ENCODE data around the gene MSH5. TPM values are rescaled to one million over a fixed set of nuclear protein-coding genes. Genes with fewer than 3 reads are reported as not detected.
A peak's percentile ranks its signal among the peaks of the same experiment; 100 is the strongest.

Gene MSH5
- total and polyA plus RNA-seq, 9 of the 15 experiments (the other 6 are each of a cell fraction or from before 2014, with no cell fraction given), result 12.5 to 104 (median 46.6) TPM

DNA sequence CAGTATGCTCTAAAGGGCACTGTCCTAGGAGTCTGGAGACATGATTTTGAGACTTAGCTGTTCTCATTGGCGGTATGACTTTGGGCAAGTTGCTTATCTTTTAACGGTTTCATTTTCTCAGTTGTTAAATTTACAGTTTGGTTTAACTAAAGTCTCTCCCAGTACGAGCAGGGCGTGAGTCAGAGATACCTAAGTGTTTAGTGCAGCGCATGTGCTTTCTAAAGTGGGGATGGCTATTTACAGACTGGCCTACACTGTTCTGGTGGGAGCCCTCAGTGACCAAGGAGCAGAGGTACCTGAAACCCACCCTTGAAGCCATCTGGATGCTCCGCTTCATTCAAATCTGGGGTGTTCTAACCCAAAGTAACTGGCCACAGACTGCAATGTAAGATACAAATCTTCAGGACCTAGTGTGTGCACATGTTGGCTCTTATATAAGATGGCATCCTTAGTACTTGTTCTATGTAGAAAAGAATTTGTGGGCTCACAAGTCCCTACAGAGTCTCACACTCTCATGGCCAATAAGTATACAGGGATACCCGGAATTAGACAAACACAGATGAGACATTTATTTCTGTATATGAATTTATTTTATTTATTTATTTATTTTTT is 10.7 kb downstream of the MSH5 start (continued):
- TF ChIP-seq MIER1 (IDR thresholded peaks at IDR 0.05; ENCODE audit: low read depth), result no peak
- no peak for TF ChIP-seq HDAC1 (IDR thresholded peaks at IDR 0.05)
- TF ChIP-seq FOXJ3 (CRISPR knock-in tag; IDR thresholded peaks at IDR 0.05), result no peak
- TF ChIP-seq MTA3 (IDR thresholded peaks at IDR 0.05; ENCODE audit: borderline replicate concordance), result peak; percentile 56; the same call in 1 of the 2 replicates
- TF ChIP-seq DMBX1 (CRISPR knock-in tag; IDR thresholded peaks at IDR 0.05; ENCODE audit: borderline replicate concordance), result 0 out of 2 replicates have a peak, but pooled peaks have one; percentile 41
- TF ChIP-seq, protein P1, sequence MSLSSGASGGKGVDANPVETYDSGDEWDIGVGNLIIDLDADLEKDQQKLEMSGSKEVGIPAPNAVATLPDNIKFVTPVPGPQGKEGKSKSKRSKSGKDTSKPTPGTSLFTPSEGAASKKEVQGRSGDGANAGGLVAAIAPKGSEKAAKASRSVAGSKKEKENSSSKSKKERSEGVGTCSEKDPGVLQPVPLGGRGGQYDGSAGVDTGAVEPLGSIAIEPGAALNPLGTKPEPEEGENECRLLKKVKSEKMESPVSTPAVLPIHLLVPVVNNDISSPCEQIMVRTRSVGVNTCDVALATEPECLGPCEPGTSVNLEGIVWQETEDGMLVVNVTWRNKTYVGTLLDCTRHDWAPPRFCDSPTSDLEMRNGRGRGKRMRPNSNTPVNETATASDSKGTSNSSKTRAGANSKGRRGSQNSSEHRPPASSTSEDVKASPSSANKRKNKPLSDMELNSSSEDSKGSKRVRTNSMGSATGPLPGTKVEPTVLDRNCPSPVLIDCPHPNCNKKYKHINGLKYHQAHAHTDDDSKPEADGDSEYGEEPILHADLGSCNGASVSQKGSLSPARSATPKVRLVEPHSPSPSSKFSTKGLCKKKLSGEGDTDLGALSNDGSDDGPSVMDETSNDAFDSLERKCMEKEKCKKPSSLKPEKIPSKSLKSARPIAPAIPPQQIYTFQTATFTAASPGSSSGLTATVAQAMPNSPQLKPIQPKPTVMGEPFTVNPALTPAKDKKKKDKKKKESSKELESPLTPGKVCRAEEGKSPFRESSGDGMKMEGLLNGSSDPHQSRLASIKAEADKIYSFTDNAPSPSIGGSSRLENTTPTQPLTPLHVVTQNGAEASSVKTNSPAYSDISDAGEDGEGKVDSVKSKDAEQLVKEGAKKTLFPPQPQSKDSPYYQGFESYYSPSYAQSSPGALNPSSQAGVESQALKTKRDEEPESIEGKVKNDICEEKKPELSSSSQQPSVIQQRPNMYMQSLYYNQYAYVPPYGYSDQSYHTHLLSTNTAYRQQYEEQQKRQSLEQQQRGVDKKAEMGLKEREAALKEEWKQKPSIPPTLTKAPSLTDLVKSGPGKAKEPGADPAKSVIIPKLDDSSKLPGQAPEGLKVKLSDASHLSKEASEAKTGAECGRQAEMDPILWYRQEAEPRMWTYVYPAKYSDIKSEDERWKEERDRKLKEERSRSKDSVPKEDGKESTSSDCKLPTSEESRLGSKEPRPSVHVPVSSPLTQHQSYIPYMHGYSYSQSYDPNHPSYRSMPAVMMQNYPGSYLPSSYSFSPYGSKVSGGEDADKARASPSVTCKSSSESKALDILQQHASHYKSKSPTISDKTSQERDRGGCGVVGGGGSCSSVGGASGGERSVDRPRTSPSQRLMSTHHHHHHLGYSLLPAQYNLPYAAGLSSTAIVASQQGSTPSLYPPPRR (CRISPR knock-in tag; IDR thresholded peaks at IDR 0.05; ENCODE audit: borderline replicate concordance), result no peak
- TF ChIP-seq JUND (IDR thresholded peaks at IDR 0.05; ENCODE audit: borderline replicate concordance, low read depth, low read length), result peak; percentile 52
- peak; percentile 34; the same call in 1 of the 3 replicates for TF ChIP-seq JUND (tag; IDR thresholded peaks at IDR 0.05; ENCODE audit: borderline replicate concordance, low read depth, low read length)
- TF ChIP-seq, protein P2, sequence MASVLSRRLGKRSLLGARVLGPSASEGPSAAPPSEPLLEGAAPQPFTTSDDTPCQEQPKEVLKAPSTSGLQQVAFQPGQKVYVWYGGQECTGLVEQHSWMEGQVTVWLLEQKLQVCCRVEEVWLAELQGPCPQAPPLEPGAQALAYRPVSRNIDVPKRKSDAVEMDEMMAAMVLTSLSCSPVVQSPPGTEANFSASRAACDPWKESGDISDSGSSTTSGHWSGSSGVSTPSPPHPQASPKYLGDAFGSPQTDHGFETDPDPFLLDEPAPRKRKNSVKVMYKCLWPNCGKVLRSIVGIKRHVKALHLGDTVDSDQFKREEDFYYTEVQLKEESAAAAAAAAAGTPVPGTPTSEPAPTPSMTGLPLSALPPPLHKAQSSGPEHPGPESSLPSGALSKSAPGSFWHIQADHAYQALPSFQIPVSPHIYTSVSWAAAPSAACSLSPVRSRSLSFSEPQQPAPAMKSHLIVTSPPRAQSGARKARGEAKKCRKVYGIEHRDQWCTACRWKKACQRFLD (CRISPR knock-in tag; IDR thresholded peaks at IDR 0.05), result peak; percentile 86; the same call in 1 of the 2 replicates
- TF ChIP-seq MAFK (IDR thresholded peaks at IDR 0.05; ENCODE audit: low read length), result no peak
- TF ChIP-seq FOXM1 (IDR thresholded peaks at IDR 0.05; ENCODE audit: low read depth), result 0 out of 2 replicates have a peak, but pooled peaks have one; percentile 22
- TF ChIP-seq FOXM1 (CRISPR knock-in tag; IDR thresholded peaks at IDR 0.05; ENCODE audit: low read depth), result no peak
- TF ChIP-seq ZC3H11A (IDR thresholded peaks at IDR 0.05; ENCODE audit: low read depth, low read length), result no peak
